Activated CD4-positive, alpha-beta memory T cell treated with anti-CD3 and anti-CD28 coated beads for 36 hours (primary cell): ENCODE measurements around the gene USP3. TPM values are rescaled to one million over a fixed set of nuclear protein-coding genes. Genes with fewer than 3 reads are reported as not detected.
"Not testable (repeated sequence)": the region's sequence is repeated elsewhere in the genome, so short reads cannot be mapped to it uniquely, and the experiment has no call there.

Experiments
- CTCF ChIA-PET: fragments of 350-600 bp; sonication (Branson Sonifier 250); formaldehyde crosslinking; loops from one replicate; lab custom pipeline; 2021; ENCODE audit warnings: antibody characterized with exemption, inconsistent platforms; lab: Charles Lee
- POLR2A ChIA-PET: fragments of 350-600 bp; sonication (Branson Sonifier 250); formaldehyde crosslinking; loops from one replicate; lab custom pipeline; 2021; ENCODE audit warnings: antibody characterized with exemption; lab: Charles Lee
- DNase-seq: peaks from one replicate; pipeline ENCODE4 v3.0.0-alpha.2; 2020
- H3K27ac Mint-ChIP-seq: one replicate; pipeline ENCODE4 v1.8.0; 2021; ENCODE audit warnings: mixed read lengths
- H3K27me3 Mint-ChIP-seq: one replicate; pipeline ENCODE4 v1.8.0; 2021; ENCODE audit warnings: mixed read lengths
- H3K36me3 Mint-ChIP-seq: one replicate; pipeline ENCODE4 v1.8.0; 2021; ENCODE audit warnings: mixed read lengths
- H3K4me1 Mint-ChIP-seq: one replicate; pipeline ENCODE4 v1.8.0; 2021; ENCODE audit warnings: low read depth, mixed read lengths
- H3K4me3 Mint-ChIP-seq: one replicate; pipeline ENCODE4 v1.8.0; 2021; ENCODE audit warnings: mild to moderate bottlenecking, mixed read lengths
- H3K9me3 Mint-ChIP-seq: one replicate; pipeline ENCODE4 v1.8.0; 2021; ENCODE audit warnings: mixed read lengths
- intact Hi-C: fragments of 100-400 bp; cut with micrococcal nuclease; formaldehyde crosslinking; loops from one replicate; pipeline ENCODE4 v1.15.1; 2023
- total RNA-seq, 2 experiments: library from RNA; stranded (reverse); gene quantifications; one replicate each; pipeline ENCODE4 v1.2.3, GENCODE V29; 2021

The USP3 gene
- total RNA-seq, 2 experiments from 2014 or later: 46.1 to 48.9 TPM

DNA sequence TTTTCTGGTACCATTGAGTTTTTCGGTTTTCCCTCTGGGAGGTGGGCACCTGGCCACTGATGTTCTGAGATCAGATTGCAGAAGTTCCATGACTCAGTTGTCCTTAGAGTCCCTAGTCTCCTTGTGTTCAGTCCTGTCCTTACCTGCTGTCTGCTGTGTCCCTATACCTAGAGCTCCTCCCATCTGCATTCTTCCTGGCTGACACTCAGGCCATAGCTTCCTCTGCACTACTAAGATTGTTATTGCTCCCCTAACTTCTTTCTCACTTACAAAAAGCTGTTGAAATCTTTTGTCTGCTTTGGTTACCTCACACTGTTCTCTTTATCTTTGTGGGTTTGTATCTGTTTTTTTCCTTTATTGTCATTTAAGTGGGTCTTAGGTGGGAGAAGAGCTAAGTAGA, 13.2 kb downstream of the USP3 start:
- H3K27me3 Mint-ChIP-seq: no peaks in the 10 kb centered on the region
- DNase-seq: no peak
- peak overlapping the region; percentile 13 for H3K27ac Mint-ChIP-seq
- H3K36me3 Mint-ChIP-seq: no peaks in the 10 kb centered on the region
- no peak overlapping the region for H3K4me3 Mint-ChIP-seq
- intact Hi-C loops: no loop called here
- POLR2A ChIA-PET: interaction anchor here (1.0 to 1.7 kb wide), 2 partner anchors 12 to 76 kb away, joined by 3 to 4 read pairs; no protein-coding TSS in a partner anchor
- CTCF ChIA-PET: interaction anchor here (0.8 to 1.3 kb wide), 4 partner anchors 12 to 51 kb away, joined by 3 to 5 read pairs (median 4); no protein-coding TSS in a partner anchor
- H3K4me1 Mint-ChIP-seq: peaks cover 85% of the 10 kb centered on the region
- H3K9me3 Mint-ChIP-seq: no peaks in the 10 kb centered on the region

DNA sequence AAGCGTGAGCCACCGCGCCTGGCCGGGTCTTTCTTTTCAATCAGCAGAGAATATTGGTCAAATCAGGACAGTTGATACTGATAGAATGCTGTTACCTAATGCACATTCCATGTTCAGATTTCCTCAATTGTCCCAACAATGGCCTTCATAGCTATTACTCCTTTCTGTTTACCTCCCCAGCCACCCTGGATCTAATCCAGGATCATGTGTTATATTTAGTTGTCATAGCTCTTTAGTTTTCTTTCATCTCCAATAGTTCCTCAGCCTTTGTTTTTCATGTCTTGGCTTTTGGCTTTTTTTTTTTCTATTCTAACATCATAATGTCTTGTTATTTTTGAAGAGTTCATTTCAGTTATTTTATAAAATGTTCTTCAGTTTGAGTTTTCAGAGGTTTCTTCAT, 14.6 kb downstream of the USP3 start:
- Mint-ChIP-seq H3K4me1 (peaks cover 90% of the 10 kb centered on the region), H3K27me3 (no peaks in the 10 kb centered on the region), H3K4me3 (no peak overlapping the region), H3K36me3 (no peaks in the 10 kb centered on the region), H3K27ac (peak overlapping the region; percentile 61), H3K9me3 (no peaks in the 10 kb centered on the region)
- DNase-seq: no peak
- intact Hi-C loops: no loop called here
- ChIA-PET CTCF (interaction anchor here (0.7 to 1.2 kb wide), 2 partner anchors 34 to 728 kb away, joined by 3 read pairs; no protein-coding TSS in a partner anchor), POLR2A (no interaction called here)

DNA sequence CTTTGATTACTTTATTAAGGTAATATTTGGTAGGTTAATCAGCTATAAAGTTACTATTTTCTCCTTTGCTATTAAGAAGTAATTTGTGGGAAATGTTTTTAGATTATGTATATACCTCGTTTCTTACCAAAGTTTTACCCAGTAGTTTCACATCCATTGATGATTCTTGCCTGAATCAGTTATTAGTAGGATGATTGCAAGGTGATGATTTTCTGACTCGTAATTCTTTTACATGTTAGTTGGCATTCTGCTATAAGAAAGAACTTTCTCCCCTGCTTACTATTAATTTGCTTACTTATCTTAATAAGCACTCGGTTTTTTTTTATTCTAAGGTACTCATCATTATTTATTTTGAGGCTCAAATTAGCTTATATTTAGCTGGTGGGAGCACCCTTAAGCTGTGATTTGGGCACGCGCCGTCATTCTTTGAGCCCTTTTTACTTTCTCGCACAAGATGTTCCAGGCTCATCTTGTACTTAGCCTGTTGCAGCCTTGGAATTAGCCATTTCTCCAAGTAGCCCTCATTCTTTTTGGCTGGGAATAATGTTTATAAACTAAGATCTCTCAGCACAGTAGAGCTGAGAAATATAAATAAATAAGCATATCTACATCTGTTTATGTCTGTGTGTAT, 15.3 kb downstream of the USP3 start:
- Mint-ChIP-seq H3K9me3 (no peaks in the 10 kb centered on the region), H3K4me1 (peaks cover 92% of the 10 kb centered on the region), H3K27ac (no peak overlapping the region), H3K36me3 (no peaks in the 10 kb centered on the region), H3K27me3 (no peaks in the 10 kb centered on the region), H3K4me3 (no peak overlapping the region)
- intact Hi-C loops: no loop called here
- ChIA-PET POLR2A (no interaction called here), CTCF (interaction anchor here (0.7 to 1.8 kb wide), 5 partner anchors 14 to 53 kb away, joined by 3 to 6 read pairs (median 4); partner anchors contain the start of gene USP3)
- no peak for DNase-seq

DNA sequence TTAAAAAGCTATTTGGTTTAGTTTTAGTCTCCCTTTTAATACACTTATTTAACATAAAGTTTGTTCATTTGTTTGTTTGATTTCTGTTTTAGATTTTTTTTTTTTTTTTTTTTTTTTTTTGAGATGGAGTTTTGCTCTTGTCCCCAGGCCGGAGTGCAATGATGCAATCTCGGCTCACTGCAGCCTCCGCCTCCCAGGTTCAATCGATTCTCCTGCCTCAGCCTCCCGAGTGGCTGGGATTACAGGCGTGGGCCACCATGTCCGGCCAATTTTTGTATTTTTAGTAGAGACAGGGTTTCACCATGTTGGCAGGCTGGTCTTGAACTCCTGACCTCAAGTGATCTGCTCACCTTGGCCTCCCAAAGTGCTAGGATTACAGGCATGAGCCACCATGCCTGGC, 16.1 kb downstream of the USP3 start:
- peaks cover 92% of the 10 kb centered on the region for H3K4me1 Mint-ChIP-seq
- POLR2A ChIA-PET, DNase-seq, intact Hi-C loops, H3K27ac Mint-ChIP-seq, H3K36me3 Mint-ChIP-seq, H3K9me3 Mint-ChIP-seq, H3K27me3 Mint-ChIP-seq, H3K4me3 Mint-ChIP-seq: not testable (repeated sequence)
- CTCF ChIA-PET: interaction anchor here (0.7 to 2.0 kb wide), 5 partner anchors 10 to 54 kb away, joined by 3 to 6 read pairs (median 4); partner anchors contain the start of gene USP3

DNA sequence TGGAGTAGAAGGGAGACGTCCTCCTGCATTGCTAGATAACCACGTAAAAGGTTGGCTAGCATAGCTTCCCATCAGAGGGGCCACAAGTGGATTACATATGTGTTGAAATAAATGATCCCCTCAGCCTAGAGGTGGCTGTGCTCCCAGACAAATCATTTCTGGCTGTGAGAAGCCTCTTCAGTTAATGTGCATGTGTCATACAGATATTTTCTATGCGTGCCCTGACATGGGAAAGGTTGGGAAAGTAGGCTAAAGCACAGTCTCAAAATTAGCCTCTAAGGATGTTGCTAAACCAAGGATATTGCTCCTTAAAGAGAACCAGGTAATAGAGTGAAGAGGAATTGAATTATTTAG, 17.8 kb downstream of the USP3 start:
- Mint-ChIP-seq H3K36me3 (peaks cover 2% of the 10 kb centered on the region), H3K4me1 (peaks cover 90% of the 10 kb centered on the region), H3K27ac (no peak overlapping the region), H3K4me3 (no peak overlapping the region), H3K27me3 (no peaks in the 10 kb centered on the region), H3K9me3 (no peaks in the 10 kb centered on the region)
- no peak for DNase-seq
- CTCF ChIA-PET: interaction anchor here (0.6 to 2.0 kb wide), 3 partner anchors 8 to 1165 kb away, joined by 3 to 5 read pairs (median 3); no protein-coding TSS in a partner anchor
- POLR2A ChIA-PET: interaction anchor here (1.4 kb wide), 1 partner anchor 19 kb away, joined by 3 read pairs; no protein-coding TSS in a partner anchor
- intact Hi-C loops: no loop called here

DNA sequence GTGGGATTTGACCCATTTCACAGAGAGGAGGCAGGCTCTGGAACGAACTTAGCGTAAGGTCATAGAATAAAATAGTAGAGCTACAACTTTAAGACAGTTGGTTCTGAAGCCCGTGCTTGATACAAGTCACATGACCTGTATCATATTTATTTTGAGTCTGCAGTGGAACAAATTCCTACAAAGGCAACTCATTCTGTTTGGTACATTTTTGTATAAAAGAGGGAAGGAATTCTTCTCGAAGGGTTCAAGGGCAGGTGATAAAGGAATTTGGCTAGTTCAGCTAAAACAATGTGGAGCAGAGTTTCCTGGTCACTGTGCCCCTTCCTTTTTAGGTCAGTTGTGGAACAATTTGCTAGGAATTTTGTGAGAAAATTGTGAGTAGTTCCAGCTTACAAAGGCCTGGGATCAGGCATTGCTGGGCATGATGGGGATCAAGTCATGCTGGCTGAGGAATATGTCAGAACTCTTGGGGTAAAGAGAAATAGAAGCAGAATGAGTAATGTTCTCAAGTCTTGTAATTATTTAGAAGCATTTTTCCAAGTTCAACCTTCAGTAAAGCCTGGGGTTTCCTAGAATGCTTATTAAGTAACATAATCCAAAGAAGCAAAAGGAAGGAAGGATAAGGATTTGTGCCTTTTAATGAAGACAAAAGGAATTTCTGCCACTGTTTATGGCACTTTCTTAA, 19.1 kb downstream of the USP3 start:
- CTCF ChIA-PET: interaction anchor here (0.6 to 1.4 kb wide), 4 partner anchors 13 to 234 kb away, joined by 3 read pairs; no protein-coding TSS in a partner anchor
- Mint-ChIP-seq H3K27ac (no peak overlapping the region), H3K36me3 (peaks cover 2% of the 10 kb centered on the region)

DNA sequence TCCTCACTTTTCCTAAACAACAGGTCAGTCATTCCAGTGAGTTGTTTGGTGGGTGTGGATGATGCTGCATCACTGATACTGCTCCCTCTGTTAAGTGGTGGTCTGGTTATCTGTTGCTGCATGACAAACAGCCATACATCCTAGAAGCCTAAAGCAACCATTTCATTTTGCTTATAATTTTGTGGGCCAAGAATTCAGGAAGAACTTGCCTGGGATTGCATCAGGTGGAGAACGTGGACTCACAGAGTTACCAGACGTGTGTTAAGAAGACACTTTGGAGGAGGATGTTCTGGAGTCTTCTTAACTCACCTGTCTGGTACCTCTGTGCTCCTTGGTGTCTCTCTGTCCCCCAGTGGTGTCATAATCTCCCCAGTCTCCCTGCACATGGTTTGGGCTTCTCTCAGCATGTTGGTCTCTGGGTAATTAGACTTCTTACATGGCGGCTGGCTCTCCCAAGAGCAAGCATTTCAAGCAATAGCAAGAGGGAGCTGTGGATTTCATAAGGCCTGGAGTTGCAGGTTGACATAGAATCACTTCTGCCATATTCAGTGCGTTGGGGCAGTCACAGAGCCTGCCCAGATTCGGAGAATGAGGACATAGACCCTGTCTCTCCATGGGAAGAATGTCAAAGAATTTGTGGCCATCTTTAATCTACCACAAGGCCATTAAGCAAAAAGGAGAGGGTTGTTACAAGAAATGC, 20.1 kb downstream of the USP3 start:
- DNase-seq: no peak
- POLR2A ChIA-PET: interaction anchor here (1.0 kb wide), 1 partner anchor 14 kb away, joined by 3 read pairs; no protein-coding TSS in a partner anchor
- CTCF ChIA-PET: no interaction called here
- peaks cover 2% of the 10 kb centered on the region for H3K36me3 Mint-ChIP-seq
- H3K9me3 Mint-ChIP-seq: no peaks in the 10 kb centered on the region
- intact Hi-C loops: no loop called here
- peaks cover 89% of the 10 kb centered on the region for H3K4me1 Mint-ChIP-seq
- no peaks in the 10 kb centered on the region for H3K27me3 Mint-ChIP-seq
- H3K27ac Mint-ChIP-seq: no peak overlapping the region
- no peak overlapping the region for H3K4me3 Mint-ChIP-seq

More for the DNA sequence above, 19.1 kb downstream of the USP3 start:
- Mint-ChIP-seq H3K9me3 (no peaks in the 10 kb centered on the region), H3K4me3 (no peak overlapping the region), H3K4me1 (peaks cover 91% of the 10 kb centered on the region), H3K27me3 (no peaks in the 10 kb centered on the region)
- intact Hi-C loops: no loop called here
- no peak for DNase-seq
- POLR2A ChIA-PET: interaction anchor here (1.4 kb wide), 1 partner anchor 20 kb away, joined by 3 read pairs; no protein-coding TSS in a partner anchor

DNA sequence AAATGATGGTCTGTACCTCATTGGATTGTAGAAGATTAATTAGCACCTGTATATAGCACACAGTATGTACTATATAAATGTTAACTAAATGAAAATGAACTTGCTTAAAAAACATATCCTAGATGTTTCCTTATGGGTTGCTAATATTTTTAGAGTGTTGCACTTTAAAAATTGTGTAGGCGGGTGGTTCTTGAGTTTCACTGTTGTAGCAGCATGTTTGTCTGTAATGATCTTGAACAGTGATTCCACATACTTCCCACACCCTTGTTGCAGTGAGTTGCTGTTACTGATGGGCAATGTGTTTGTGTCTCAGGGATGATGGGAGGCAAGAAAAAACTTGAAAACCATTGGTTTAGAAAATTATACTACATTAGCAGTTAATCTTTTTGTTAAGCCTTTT, 22.0 kb downstream of the USP3 start:
- intact Hi-C loops: no loop called here
- Mint-ChIP-seq H3K9me3 (no peaks in the 10 kb centered on the region), H3K27me3 (no peaks in the 10 kb centered on the region), H3K27ac (no peak overlapping the region), H3K36me3 (peaks cover 2% of the 10 kb centered on the region), H3K4me1 (peaks cover 93% of the 10 kb centered on the region), H3K4me3 (no peak overlapping the region)
- no peak for DNase-seq
- POLR2A ChIA-PET: no interaction called here
- CTCF ChIA-PET: interaction anchor here (1.1 kb wide), 1 partner anchor 21 kb away, joined by 3 read pairs; no protein-coding TSS in a partner anchor

DNA sequence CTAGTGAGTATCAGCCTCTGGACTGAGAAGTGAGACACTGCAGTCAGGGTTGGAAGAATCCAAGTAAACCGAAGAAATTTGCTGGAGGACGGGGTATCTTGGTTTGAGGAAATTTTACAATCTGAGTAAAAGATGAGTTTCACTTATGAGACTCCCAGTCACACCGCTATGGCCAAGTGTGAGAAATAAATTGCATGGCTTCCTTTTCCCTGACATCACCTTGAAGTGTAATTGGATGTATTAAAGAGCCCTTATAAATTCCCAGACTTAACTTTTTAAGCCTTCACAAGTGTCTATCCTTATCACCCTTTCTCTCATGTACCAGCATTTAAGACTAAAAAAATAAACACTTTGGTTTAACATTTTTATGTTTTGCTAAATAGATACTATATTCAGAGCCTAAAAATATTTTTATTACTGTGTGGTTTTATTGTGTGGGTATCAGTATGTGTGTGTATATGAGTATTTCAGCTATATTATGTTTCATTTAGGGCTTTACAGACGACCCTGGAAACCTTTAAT, 23.8 kb downstream of the USP3 start:
- Mint-ChIP-seq H3K9me3 (no peaks in the 10 kb centered on the region), H3K4me1 (peaks cover 93% of the 10 kb centered on the region), H3K27ac (no peak overlapping the region), H3K36me3 (peaks cover 2% of the 10 kb centered on the region), H3K4me3 (no peak overlapping the region), H3K27me3 (no peaks in the 10 kb centered on the region)
- DNase-seq: no peak
- CTCF ChIA-PET: no interaction called here
- POLR2A ChIA-PET: interaction anchor here (1.3 kb wide), 1 partner anchor 18 kb away, joined by 3 read pairs; no protein-coding TSS in a partner anchor
- intact Hi-C loops: no loop called here

DNA sequence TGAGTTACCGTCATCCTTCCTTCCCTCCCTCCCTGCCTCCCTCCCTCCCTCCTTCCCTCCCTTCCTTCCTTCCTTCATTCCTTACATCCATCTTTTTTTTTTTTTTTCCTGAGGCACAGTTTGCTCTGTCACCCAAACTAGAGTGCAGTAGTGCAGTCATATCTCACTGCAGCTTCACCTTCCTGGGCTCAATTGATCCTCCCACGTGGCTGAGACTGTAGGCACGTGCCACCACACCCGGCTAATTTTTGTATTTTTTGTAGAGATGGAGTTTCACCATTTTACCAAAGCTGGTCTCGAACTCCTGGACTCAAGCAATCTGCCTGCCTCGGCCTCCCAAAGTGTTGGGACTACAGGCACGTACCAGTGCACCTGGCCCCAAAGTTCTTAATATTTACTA, 25.8 kb downstream of the USP3 start:
- H3K36me3 Mint-ChIP-seq: peaks cover 2% of the 10 kb centered on the region
- ChIA-PET POLR2A (interaction anchor here (1.0 kb wide), 1 partner anchor 25 kb away, joined by 3 read pairs; no protein-coding TSS in a partner anchor), CTCF (interaction anchor here (0.6 to 2.9 kb wide), 7 partner anchors 9 to 63 kb away, joined by 3 to 14 read pairs (median 3); no protein-coding TSS in a partner anchor)
- H3K27ac Mint-ChIP-seq: peak overlapping the region; percentile 53
- no peak overlapping the region for H3K4me3 Mint-ChIP-seq
- no peaks in the 10 kb centered on the region for H3K9me3 Mint-ChIP-seq
- intact Hi-C loops: no loop called here
- H3K27me3 Mint-ChIP-seq: no peaks in the 10 kb centered on the region
- DNase-seq: peak; percentile 54
- H3K4me1 Mint-ChIP-seq: peaks cover 89% of the 10 kb centered on the region

DNA sequence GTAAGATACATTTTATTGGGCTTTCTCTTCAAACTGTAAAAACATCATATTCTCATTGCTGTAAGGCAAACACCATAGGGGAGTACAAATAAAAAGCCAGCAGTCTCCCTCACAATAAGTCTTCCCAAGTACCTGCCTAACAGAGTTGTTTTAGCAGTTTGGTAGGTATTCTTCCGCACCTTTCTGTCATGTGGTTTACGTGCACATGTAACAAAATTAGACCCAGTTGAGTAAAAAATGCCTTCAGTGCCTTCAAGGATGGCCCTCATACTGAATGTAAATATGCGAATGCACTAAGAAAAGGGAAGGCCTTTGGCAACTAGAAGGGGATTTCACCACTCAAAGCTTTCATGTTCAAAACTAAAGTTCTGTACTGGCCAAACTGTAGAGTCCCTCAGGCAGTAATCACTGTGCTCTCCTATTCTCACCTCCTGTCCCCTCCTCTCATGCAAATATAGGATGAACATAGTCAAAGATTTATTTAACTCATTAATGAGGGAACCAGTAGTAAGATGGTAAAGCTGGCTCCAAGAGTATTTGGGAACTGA, 26.4 kb downstream of the USP3 start:
- no peak for DNase-seq
- Mint-ChIP-seq H3K4me3 (no peak overlapping the region), H3K9me3 (no peaks in the 10 kb centered on the region), H3K4me1 (peaks cover 92% of the 10 kb centered on the region), H3K36me3 (peaks cover 3% of the 10 kb centered on the region), H3K27ac (peak overlapping the region; percentile 34), H3K27me3 (no peaks in the 10 kb centered on the region)
- intact Hi-C loops: no loop called here
- ChIA-PET CTCF (interaction anchor here (0.6 to 2.9 kb wide), 10 partner anchors 10 to 79 kb away, joined by 3 to 14 read pairs (median 3); no protein-coding TSS in a partner anchor), POLR2A (interaction anchor here (1.0 kb wide), 1 partner anchor 26 kb away, joined by 3 read pairs; no protein-coding TSS in a partner anchor)
